Upper lobe of left lung (tissue), 6 donors: ENCODE results near the gene DCLK1. TPM values are rescaled to one million over a fixed set of nuclear protein-coding genes. Genes with fewer than 3 reads are reported as not detected.

Experiments used
- ATAC-seq, 2 donors: fragments of 200-7000 bp; cut with Tn5 transposase; one replicate each; pipeline ENCODE4 v1.9.1; 2022; ENCODE audit warnings: mild to moderate bottlenecking in 2 of 2, moderate library complexity in 2 of 2; ENCODE audit not compliant: low FRiP score in 2 of 2
- DNase-seq, 2 donors: peaks; one replicate each; pipeline ENCODE4 v3.0.0-alpha.2; 2019 to 2020
- H3K27ac ChIP-seq, 4 donors: fragments of 200-600 bp; sonication (generic); one replicate each; pipeline ENCODE4 v1.5.1; 2016 to 2019
- H3K27me3 ChIP-seq, 4 donors: fragments of 200-600 bp; sonication (generic); one replicate each; pipeline ENCODE4 v1.5.1; 2017 to 2019
- H3K36me3 ChIP-seq, 4 donors: fragments of 200-600 bp; sonication (generic); one replicate each; pipeline ENCODE4 v1.5.1; 2016 to 2019
- H3K4me1 ChIP-seq, 4 donors: fragments of 200-600 bp; sonication (generic); one replicate each; pipeline ENCODE4 v1.5.1; 2018 to 2019
- H3K4me3 ChIP-seq, 4 donors: fragments of 200-600 bp; sonication (generic); one replicate each; pipeline ENCODE4 v1.5.1; 2017 to 2019; ENCODE audit warnings: mild to moderate bottlenecking in 2 of 4, moderate library complexity in 1 of 4
- H3K9me3 ChIP-seq, 4 donors: fragments of 200-600 bp; sonication (generic); one replicate each; pipeline ENCODE4 v1.5.1; 2018 to 2019
- CTCF ChIP-seq, 6 experiments: fragments of 450-650 bp in 4 of 6; fragments of 200-600 bp in 2 of 6; sonication (generic) in 2 of 6; IDR thresholded peaks; one replicate each; pipeline ENCODE4 v1.5.1; 2016 to 2019; ENCODE audit warnings: antibody characterized with exemption in 6 of 6
- EP300 ChIP-seq, 4 donors: sonication (generic); formaldehyde crosslinking; IDR thresholded peaks; one replicate each; pipeline ENCODE4 v1.5.1; 2017; ENCODE audit warnings: antibody characterized with exemption in 4 of 4, control low read depth in 2 of 4
- POLR2A ChIP-seq, 4 donors: fragments of 450-650 bp; IDR thresholded peaks; one replicate each; pipeline ENCODE4 v1.5.1; 2016 to 2017; ENCODE audit warnings: antibody characterized with exemption in 4 of 4, mild to moderate bottlenecking in 2 of 4
- POLR2AphosphoS5 ChIP-seq, 2 donors: sonication (generic); formaldehyde crosslinking; IDR thresholded peaks; one replicate each; pipeline ENCODE4 v1.5.1; 2017; ENCODE audit warnings: antibody characterized with exemption in 2 of 2
- WGBS, 2 donors: methylation state at CpG; one replicate each; pipeline ENCODE4 v1.1.5; 2017 to 2018; 5-methylcytosine and 5-hydroxymethylcytosine counted together
- total RNA-seq, 6 donors: library from RNA; depleted of rRNA in 4 of 6; stranded (reverse); fragments of >200 nt in 4 of 6; gene quantifications; one replicate each; pipeline versions ENCODE4 v1.1.0 to v1.2.1, GENCODE V29; 2016 to 2021
- donor health status: DM: no; HTN: no; CAD: no; lungs with moderate emphysema.
- donor health status: DM: no; HTN: yes; CAD: no; lungs with severe emphysema.

DCLK1 gene
- total RNA-seq, 6 donors from 2014 or later, result 2.1 to 14.7 (median 3.9) TPM

GRCh38 chr13:35854286-35854685, 276.9 kb downstream of the DCLK1 start:
- WGBS, 2 donors, result 82 to 83% methylated on average over 8 of the region's 8 CpGs
- Histone ChIP-seq H3K27ac (no peak overlapping the region), H3K36me3 (no peaks in the 10 kb centered on the region), H3K9me3 (no peaks in the 10 kb centered on the region), H3K4me1 (peaks cover 0 to 4% (median 3%) of the 10 kb centered on the region in 4 donors), H3K4me3 (no peak overlapping the region), H3K27me3 (no peaks in the 10 kb centered on the region)
- DNase-seq, result no peak
- no peak for ATAC-seq
- TF ChIP-seq EP300 (IDR thresholded peaks at IDR 0.05) (no peak), POLR2A (IDR thresholded peaks at IDR 0.05) (no peak), CTCF (IDR thresholded peaks at IDR 0.05) (no peak), POLR2AphosphoS5 (IDR thresholded peaks at IDR 0.05) (no peak)

GRCh38 chr13:35851881-35852280, 279.3 kb downstream of the DCLK1 start:
- WGBS, 2 donors, result 92 to 93% methylated on average over 3 of the region's 3 CpGs
- Histone ChIP-seq H3K27me3 (no peaks in the 10 kb centered on the region), H3K27ac (no peak overlapping the region), H3K4me3 (no peak overlapping the region), H3K9me3 (no peaks in the 10 kb centered on the region), H3K4me1 (no peaks in the 10 kb centered on the region), H3K36me3 (no peaks in the 10 kb centered on the region)
- no peak for ATAC-seq
- TF ChIP-seq CTCF (IDR thresholded peaks at IDR 0.05) (no peak), POLR2AphosphoS5 (IDR thresholded peaks at IDR 0.05) (no peak), POLR2A (IDR thresholded peaks at IDR 0.05) (no peak), EP300 (IDR thresholded peaks at IDR 0.05) (no peak)
- no peak for DNase-seq

GRCh38 chr13:35851356-35851755, 279.8 kb downstream of the DCLK1 start:
- ATAC-seq (no peak), DNase-seq (no peak)
- no peaks in the 10 kb centered on the region for H3K27me3 ChIP-seq
- no peaks in the 10 kb centered on the region for H3K9me3 ChIP-seq
- no peaks in the 10 kb centered on the region for H3K4me1 ChIP-seq
- WGBS, 2 donors, result 64 to 69% methylated on average over 5 of the region's 5 CpGs
- TF ChIP-seq POLR2AphosphoS5 (IDR thresholded peaks at IDR 0.05) (no peak), EP300 (IDR thresholded peaks at IDR 0.05) (no peak), CTCF (IDR thresholded peaks at IDR 0.05) (no peak), POLR2A (IDR thresholded peaks at IDR 0.05) (no peak)
- H3K27ac ChIP-seq, result no peak overlapping the region
- no peak overlapping the region for H3K4me3 ChIP-seq
- no peaks in the 10 kb centered on the region for H3K36me3 ChIP-seq

GRCh38 chr13:35850569-35850968, 280.6 kb downstream of the DCLK1 start:
- H3K36me3 ChIP-seq, result no peaks in the 10 kb centered on the region
- no peak for ATAC-seq
- H3K4me1 ChIP-seq, result no peaks in the 10 kb centered on the region
- H3K27ac ChIP-seq, result no peak overlapping the region
- 81 to 86% methylated on average over 5 of the region's 5 CpGs for WGBS, 2 donors
- TF ChIP-seq EP300 (IDR thresholded peaks at IDR 0.05), result no peak
- TF ChIP-seq CTCF (IDR thresholded peaks at IDR 0.05), result no peak
- no peak for TF ChIP-seq POLR2AphosphoS5 (IDR thresholded peaks at IDR 0.05)
- TF ChIP-seq POLR2A (IDR thresholded peaks at IDR 0.05), result no peak
- no peak overlapping the region for H3K4me3 ChIP-seq
- no peak for DNase-seq
- H3K9me3 ChIP-seq, result no peaks in the 10 kb centered on the region
- H3K27me3 ChIP-seq, result no peaks in the 10 kb centered on the region

GRCh38 chr13:35849256-35849644, 281.9 kb downstream of the DCLK1 start:
- Histone ChIP-seq H3K4me3 (no peak overlapping the region), H3K27ac (no peak overlapping the region), H3K9me3 (no peaks in the 10 kb centered on the region), H3K27me3 (no peaks in the 10 kb centered on the region), H3K36me3 (no peaks in the 10 kb centered on the region), H3K4me1 (no peaks in the 10 kb centered on the region)
- WGBS, 2 donors, result 79 to 86% methylated on average over 2 of the region's 2 CpGs
- ATAC-seq (no peak), DNase-seq (no peak)
- TF ChIP-seq CTCF (IDR thresholded peaks at IDR 0.05) (no peak), POLR2A (IDR thresholded peaks at IDR 0.05) (no peak), POLR2AphosphoS5 (IDR thresholded peaks at IDR 0.05) (no peak), EP300 (IDR thresholded peaks at IDR 0.05) (no peak)
